SK-N-SH treated with all-trans-retinoic acid at 6 μM for 48 hours (cell line): ENCODE results near the gene IFNB1.

ENCODE experiments used
- ATAC-seq: fragments of 200-7000 bp; cut with Tn5 transposase; 3 replicates; pipeline ENCODE4 v1.9.1; 2020; ENCODE audit warnings: mild to moderate bottlenecking, moderate library complexity
- ARNTL ChIP-seq: fragments of 450-650 bp; formaldehyde crosslinking; IDR thresholded peaks from 2 replicates; pipeline ENCODE4 v1.5.0; 2020; ENCODE audit warnings: low read depth, mild to moderate bottlenecking, moderate library complexity, borderline replicate concordance
- BACH2 ChIP-seq: fragments of 250-450 bp; sonication (Bioruptor Pico); IDR thresholded peaks from 2 replicates; pipeline ENCODE4 v1.9.0; 2021; ENCODE audit warnings: mild to moderate bottlenecking, borderline replicate concordance
- CSDC2 ChIP-seq: fragments of 250-450 bp; sonication (Bioruptor Pico); IDR thresholded peaks from 2 replicates; pipeline ENCODE4 v1.5.0; 2020; ENCODE audit warnings: mild to moderate bottlenecking, moderate library complexity
- ESRRG ChIP-seq: fragments of 250-450 bp; sonication (Bioruptor Pico); IDR thresholded peaks from 2 replicates; pipeline ENCODE4 v1.6.1; 2021; ENCODE audit warnings: mild to moderate bottlenecking
- GLIS3 ChIP-seq: fragments of 250-450 bp; sonication (Bioruptor Pico); IDR thresholded peaks from 2 replicates; pipeline ENCODE4 v1.5.0; 2020; ENCODE audit warnings: mild to moderate bottlenecking, moderate library complexity
- ISL1 ChIP-seq: fragments of 250-450 bp; sonication (Bioruptor Pico); IDR thresholded peaks from 2 replicates; pipeline ENCODE4 v2.1.2; 2022; ENCODE audit warnings: mild to moderate bottlenecking, moderate library complexity
- OSR1 ChIP-seq: fragments of 250-450 bp; sonication (Bioruptor Pico); IDR thresholded peaks from 2 replicates; pipeline ENCODE4 v1.8.0; 2022; ENCODE audit warnings: moderate library complexity, mild to moderate bottlenecking, inconsistent platforms
- PPARA ChIP-seq: fragments of 250-450 bp; sonication (Bioruptor Pico); IDR thresholded peaks from 2 replicates; pipeline ENCODE4 v1.5.0; 2020; ENCODE audit warnings: mild to moderate bottlenecking, borderline replicate concordance
- RARB ChIP-seq: fragments of 250-450 bp; sonication (Bioruptor Pico); IDR thresholded peaks from 2 replicates; pipeline ENCODE4 v1.8.0; 2021; ENCODE audit warnings: mild to moderate bottlenecking, moderate library complexity
- TCF4 ChIP-seq: fragments of 250-450 bp; sonication (Bioruptor Pico); IDR thresholded peaks from 2 replicates; pipeline ENCODE4 v1.8.0; 2021; ENCODE audit warnings: mild to moderate bottlenecking, moderate library complexity, borderline replicate concordance
- TOX ChIP-seq: fragments of 250-450 bp; sonication (Bioruptor Pico); IDR thresholded peaks from 2 replicates; pipeline ENCODE4 v1.8.0; 2021; ENCODE audit warnings: mild to moderate bottlenecking, moderate library complexity, borderline replicate concordance
- ZC3H10 ChIP-seq: fragments of 250-450 bp; sonication (Bioruptor Pico); IDR thresholded peaks from 2 replicates; pipeline ENCODE4 v1.5.1; 2021; ENCODE audit warnings: mild to moderate bottlenecking, moderate library complexity
- ZFP3 ChIP-seq: fragments of 250-450 bp; sonication (Bioruptor Pico); IDR thresholded peaks from 2 replicates; pipeline ENCODE4 v1.5.0; 2020; ENCODE audit warnings: mild to moderate bottlenecking, moderate library complexity
- ZFP30 ChIP-seq: fragments of 450-650 bp; formaldehyde crosslinking; IDR thresholded peaks from 2 replicates; pipeline ENCODE4 v1.5.0; 2022; ENCODE audit warnings: mild to moderate bottlenecking, moderate library complexity
- ZNF565 ChIP-seq: fragments of 450-650 bp; formaldehyde crosslinking; conservative IDR thresholded peaks from 2 replicates; pipeline ENCODE4 v1.5.0; 2020; ENCODE audit warnings: low read depth, mild to moderate bottlenecking, moderate library complexity
- ZNF70 ChIP-seq: fragments of 450-650 bp; formaldehyde crosslinking; IDR thresholded peaks from 2 replicates; pipeline ENCODE4 v1.5.0; 2020; ENCODE audit warnings: mild to moderate bottlenecking, moderate library complexity
- ZNF8 ChIP-seq: fragments of 450-650 bp; formaldehyde crosslinking; IDR thresholded peaks from 2 replicates; pipeline ENCODE4 v1.5.0; 2020; ENCODE audit warnings: mild to moderate bottlenecking, moderate library complexity
- TF ChIP-seq, protein P1 (sequence below): fragments of 250-450 bp; sonication (Bioruptor Pico); IDR thresholded peaks from 2 replicates; pipeline ENCODE4 v1.8.0; 2020; ENCODE audit warnings: mild to moderate bottlenecking, moderate library complexity, borderline replicate concordance
- TF ChIP-seq, protein P2 (sequence below): fragments of 250-450 bp; sonication (Bioruptor Pico); IDR thresholded peaks from 2 replicates; pipeline ENCODE4 v1.8.0; 2021; ENCODE audit warnings: low read depth, mild to moderate bottlenecking, moderate library complexity, borderline replicate concordance
- TF ChIP-seq, protein P3 (sequence below): fragments of 250-450 bp; sonication (Bioruptor Pico); IDR thresholded peaks from 2 replicates; pipeline ENCODE4 v1.5.1; 2020; ENCODE audit warnings: low read depth, mild to moderate bottlenecking, moderate library complexity
- TF ChIP-seq, protein P4 (sequence below): fragments of 250-450 bp; sonication (Bioruptor Pico); IDR thresholded peaks from 2 replicates; pipeline ENCODE4 v1.5.1; 2021; ENCODE audit warnings: mild to moderate bottlenecking, moderate library complexity

IFNB1 gene

DNA sequence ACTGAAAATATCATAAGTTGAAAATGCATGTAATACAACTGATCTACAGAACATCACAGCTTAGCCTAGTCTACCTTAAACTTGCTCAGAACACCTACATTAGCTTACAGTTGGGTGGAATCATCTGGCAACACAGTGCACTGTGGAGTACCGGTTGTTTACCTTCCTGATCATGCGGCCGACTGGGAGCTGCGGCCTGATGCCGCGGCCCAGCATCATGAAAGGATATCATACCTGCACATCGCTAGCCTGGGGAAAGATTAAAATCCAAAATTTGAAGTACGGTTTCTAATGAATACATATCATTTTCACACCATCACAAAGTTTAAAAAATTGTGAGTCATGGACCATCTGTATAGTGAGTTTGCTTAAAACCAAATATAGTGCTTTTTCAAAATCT is 48.1 kb downstream of the IFNB1 start:
- TF ChIP-seq, protein P1, sequence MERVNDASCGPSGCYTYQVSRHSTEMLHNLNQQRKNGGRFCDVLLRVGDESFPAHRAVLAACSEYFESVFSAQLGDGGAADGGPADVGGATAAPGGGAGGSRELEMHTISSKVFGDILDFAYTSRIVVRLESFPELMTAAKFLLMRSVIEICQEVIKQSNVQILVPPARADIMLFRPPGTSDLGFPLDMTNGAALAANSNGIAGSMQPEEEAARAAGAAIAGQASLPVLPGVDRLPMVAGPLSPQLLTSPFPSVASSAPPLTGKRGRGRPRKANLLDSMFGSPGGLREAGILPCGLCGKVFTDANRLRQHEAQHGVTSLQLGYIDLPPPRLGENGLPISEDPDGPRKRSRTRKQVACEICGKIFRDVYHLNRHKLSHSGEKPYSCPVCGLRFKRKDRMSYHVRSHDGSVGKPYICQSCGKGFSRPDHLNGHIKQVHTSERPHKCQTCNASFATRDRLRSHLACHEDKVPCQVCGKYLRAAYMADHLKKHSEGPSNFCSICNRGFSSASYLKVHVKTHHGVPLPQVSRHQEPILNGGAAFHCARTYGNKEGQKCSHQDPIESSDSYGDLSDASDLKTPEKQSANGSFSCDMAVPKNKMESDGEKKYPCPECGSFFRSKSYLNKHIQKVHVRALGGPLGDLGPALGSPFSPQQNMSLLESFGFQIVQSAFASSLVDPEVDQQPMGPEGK (CRISPR knock-in tag) = no peak
- TF ChIP-seq ZFP30 (CRISPR knock-in tag) (no peak), CSDC2 (CRISPR knock-in tag) (no peak), ARNTL (CRISPR knock-in tag) (no peak), ESRRG (CRISPR knock-in tag) (no peak), RARB (CRISPR knock-in tag) (no peak), ZNF70 (CRISPR knock-in tag) (no peak), TOX (no peak), ISL1 (no peak), ZNF565 (CRISPR knock-in tag) (no peak), PPARA (no peak), ZFP3 (no peak), ZNF8 (CRISPR knock-in tag) (no peak)
- TF ChIP-seq, protein P2, sequence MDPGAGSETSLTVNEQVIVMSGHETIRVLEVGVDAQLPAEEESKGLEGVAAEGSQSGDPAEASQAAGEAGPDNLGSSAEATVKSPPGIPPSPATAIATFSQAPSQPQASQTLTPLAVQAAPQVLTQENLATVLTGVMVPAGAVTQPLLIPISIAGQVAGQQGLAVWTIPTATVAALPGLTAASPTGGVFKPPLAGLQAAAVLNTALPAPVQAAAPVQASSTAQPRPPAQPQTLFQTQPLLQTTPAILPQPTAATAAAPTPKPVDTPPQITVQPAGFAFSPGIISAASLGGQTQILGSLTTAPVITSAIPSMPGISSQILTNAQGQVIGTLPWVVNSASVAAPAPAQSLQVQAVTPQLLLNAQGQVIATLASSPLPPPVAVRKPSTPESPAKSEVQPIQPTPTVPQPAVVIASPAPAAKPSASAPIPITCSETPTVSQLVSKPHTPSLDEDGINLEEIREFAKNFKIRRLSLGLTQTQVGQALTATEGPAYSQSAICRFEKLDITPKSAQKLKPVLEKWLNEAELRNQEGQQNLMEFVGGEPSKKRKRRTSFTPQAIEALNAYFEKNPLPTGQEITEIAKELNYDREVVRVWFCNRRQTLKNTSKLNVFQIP (CRISPR knock-in tag) = no peak
- TF ChIP-seq, protein P3, sequence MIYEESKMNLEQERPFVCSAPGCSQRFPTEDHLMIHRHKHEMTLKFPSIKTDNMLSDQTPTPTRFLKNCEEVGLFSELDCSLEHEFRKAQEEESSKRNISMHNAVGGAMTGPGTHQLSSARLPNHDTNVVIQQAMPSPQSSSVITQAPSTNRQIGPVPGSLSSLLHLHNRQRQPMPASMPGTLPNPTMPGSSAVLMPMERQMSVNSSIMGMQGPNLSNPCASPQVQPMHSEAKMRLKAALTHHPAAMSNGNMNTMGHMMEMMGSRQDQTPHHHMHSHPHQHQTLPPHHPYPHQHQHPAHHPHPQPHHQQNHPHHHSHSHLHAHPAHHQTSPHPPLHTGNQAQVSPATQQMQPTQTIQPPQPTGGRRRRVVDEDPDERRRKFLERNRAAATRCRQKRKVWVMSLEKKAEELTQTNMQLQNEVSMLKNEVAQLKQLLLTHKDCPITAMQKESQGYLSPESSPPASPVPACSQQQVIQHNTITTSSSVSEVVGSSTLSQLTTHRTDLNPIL (CRISPR knock-in tag) = no peak
- TF ChIP-seq, protein P4, sequence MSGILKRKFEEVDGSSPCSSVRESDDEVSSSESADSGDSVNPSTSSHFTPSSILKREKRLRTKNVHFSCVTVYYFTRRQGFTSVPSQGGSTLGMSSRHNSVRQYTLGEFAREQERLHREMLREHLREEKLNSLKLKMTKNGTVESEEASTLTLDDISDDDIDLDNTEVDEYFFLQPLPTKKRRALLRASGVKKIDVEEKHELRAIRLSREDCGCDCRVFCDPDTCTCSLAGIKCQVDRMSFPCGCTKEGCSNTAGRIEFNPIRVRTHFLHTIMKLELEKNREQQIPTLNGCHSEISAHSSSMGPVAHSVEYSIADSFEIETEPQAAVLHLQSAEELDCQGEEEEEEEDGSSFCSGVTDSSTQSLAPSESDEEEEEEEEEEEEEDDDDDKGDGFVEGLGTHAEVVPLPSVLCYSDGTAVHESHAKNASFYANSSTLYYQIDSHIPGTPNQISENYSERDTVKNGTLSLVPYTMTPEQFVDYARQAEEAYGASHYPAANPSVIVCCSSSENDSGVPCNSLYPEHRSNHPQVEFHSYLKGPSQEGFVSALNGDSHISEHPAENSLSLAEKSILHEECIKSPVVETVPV (CRISPR knock-in tag) = no peak
- no peak for ATAC-seq

DNA sequence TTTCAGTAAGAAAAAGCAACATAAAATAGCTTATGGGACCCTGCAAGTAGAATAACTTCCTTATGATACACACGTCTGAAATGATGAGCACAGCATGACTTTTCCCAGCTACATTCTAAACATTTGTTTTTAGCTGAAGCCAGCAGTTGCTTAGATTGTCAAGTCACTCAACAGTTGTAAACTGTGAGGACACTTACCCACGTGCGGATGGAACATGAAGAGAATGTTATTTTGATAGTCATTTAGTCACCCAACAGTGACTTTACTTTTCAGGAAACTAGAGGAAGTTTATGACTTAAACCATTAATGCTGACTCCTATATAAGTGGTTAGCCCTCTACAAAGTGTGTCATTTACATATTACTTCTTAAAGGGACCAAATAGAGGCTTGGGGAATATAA is 49.3 kb downstream of the IFNB1 start:
- no peak for ATAC-seq
- TF ChIP-seq, protein P3 (CRISPR knock-in tag) = no peak
- no peak for TF ChIP-seq ESRRG (CRISPR knock-in tag)
- no peak for TF ChIP-seq ZNF70 (CRISPR knock-in tag)
- no peak for TF ChIP-seq TOX
- TF ChIP-seq ZFP30 (CRISPR knock-in tag) = no peak
- TF ChIP-seq ISL1 = no peak
- TF ChIP-seq CSDC2 (CRISPR knock-in tag) = no peak
- no peak for TF ChIP-seq ZC3H10 (CRISPR knock-in tag)
- no peak for TF ChIP-seq TCF4 (CRISPR knock-in tag)
- no peak for TF ChIP-seq RARB (CRISPR knock-in tag)
- TF ChIP-seq ZFP3 = no peak
- no peak for TF ChIP-seq OSR1 (CRISPR knock-in tag)
- no peak for TF ChIP-seq GLIS3
- TF ChIP-seq, protein P2 (CRISPR knock-in tag) = no peak
- TF ChIP-seq ZNF8 (CRISPR knock-in tag) = no peak

DNA sequence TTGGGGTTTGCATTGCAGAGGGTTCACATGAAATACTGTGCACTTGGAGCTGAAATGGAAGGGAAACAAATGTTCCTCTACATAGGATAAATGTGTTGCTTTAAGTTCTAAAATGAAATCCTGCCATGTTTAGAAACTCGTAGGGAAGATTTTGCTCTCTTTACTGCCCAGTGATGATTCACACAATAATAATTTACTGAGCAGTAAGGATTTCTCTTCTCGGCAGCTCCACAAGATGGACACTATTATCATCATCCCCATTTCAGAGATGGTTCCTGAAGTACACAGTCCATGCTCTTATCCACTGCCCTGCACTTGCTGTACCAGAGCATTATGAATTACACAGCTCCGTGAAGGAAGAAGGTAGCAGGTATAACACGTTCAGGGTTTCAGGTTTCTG is 50.4 kb downstream of the IFNB1 start:
- peak; percentile 77 for ATAC-seq
- TF ChIP-seq ISL1 (no peak), ZFP3 (no peak), TOX (no peak), ZNF70 (CRISPR knock-in tag) (no peak), ZC3H10 (CRISPR knock-in tag) (no peak), OSR1 (CRISPR knock-in tag) (no peak), CSDC2 (CRISPR knock-in tag) (no peak), ZFP30 (CRISPR knock-in tag) (no peak), ZNF8 (CRISPR knock-in tag) (no peak), BACH2 (CRISPR knock-in tag) (no peak), ARNTL (CRISPR knock-in tag) (no peak), RARB (CRISPR knock-in tag) (no peak), ESRRG (CRISPR knock-in tag) (no peak), GLIS3 (no peak), PPARA (no peak), TCF4 (CRISPR knock-in tag) (no peak)
- TF ChIP-seq, protein P1 (CRISPR knock-in tag) = no peak
- TF ChIP-seq, protein P4 (CRISPR knock-in tag) = no peak
- TF ChIP-seq, protein P3 (CRISPR knock-in tag) = no peak
